ENCODE results near the gene TMEM138. TPM values are rescaled to one million over a fixed set of nuclear protein-coding genes. Genes with fewer than 3 reads are reported as not detected.

Gene TMEM138
- total RNA-seq, 1 donor from 2014 or later: 19.6 TPM

DNA sequence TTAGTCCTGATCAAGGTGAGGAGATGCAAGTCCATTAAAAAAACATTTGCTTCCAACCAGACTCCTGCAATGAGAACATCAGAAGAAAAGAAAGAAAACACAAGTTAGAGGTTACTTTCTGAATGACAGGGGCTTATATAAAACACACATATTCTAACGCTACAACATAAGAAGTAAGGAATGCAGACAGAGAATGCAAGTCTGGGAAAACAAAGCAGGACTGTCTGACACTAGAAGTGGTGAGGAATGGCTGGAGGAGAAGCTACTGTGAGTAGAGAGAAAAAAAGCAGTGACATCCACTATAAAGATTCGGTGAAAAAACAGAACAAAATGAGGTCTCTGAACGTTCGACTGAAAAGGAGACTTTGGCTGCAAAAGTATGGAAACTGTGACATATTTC, 42.5 kb downstream of the TMEM138 start:
- DNase-seq (ENCODE audit: extremely low read depth, low read depth, low spot score): no peak

DNA sequence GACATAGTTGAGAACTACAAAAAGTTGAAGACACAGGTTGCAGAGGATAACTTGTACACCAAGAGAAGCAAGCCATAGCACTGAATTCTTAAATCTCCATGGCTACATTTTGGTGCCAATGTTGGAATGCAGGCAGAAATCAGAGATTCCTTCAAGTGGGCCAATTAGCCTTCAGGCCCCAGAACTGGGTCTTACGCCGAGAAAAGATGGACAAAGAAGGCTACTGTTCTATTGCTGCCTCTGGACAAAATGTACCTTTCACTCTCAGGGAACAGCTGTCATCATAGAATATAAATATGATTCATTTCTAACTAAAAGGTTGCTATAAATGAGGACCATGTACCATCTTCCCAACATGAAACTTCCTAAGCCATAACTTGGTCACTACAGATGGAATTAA, 43.9 kb downstream of the TMEM138 start:
- no peak for DNase-seq (ENCODE audit: extremely low read depth, low read depth, low spot score)

DNA sequence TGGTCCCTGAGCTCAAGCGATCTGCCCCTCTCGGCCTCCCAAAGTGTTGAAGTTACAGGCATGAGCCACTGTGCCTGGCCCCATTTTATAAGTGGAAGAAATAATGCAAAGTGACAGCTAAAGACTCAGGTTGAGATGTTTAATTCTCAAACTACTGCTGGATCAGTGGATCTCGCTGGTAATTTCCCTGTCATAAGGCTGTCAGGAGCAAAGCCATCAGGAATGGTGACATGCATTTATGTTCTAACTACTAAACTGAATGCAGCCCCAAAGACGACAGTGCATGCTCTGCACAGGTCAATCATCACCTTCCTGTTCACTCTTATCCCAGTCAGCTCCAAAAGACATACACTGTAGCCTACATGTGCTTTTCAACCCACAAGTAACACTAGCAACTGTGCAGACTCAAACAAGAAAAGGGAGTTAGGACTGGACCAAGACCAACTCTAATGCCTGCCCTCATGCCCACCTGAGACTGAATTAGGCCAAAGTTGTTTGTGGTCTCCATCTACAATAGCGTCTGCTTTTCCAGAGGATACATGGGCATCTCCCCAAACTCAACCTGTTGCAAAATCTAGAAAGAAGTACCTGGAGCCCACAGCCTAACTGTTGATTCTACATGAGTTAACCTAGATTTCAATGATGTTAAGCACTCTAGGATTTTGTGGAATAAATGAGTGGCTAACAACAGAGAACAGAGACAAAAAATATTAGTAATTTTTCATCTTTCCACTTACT, 45.0 kb downstream of the TMEM138 start:
- no peak for DNase-seq (ENCODE audit: extremely low read depth, low read depth, low spot score)

DNA sequence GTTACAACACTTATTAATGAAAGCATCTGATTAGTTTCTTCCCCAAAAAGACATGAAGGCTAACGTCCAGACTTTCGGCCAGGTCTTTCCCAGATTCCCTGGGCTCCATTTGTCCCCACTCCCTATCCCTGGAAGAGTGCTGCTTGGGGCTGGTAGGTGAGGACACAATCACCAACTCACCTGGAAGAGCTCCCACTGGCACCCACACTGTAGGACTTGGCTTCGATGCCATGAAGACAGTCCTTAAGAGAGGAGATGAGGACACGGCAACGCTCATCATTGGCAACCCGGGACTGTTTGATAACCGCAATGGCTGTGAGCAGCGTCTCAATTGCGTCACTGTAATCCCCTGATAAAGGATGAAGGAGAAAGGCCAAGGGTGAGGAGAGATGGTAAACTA, 49.4 kb downstream of the TMEM138 start:
- no peak for DNase-seq (ENCODE audit: extremely low read depth, low read depth, low spot score)

DNA sequence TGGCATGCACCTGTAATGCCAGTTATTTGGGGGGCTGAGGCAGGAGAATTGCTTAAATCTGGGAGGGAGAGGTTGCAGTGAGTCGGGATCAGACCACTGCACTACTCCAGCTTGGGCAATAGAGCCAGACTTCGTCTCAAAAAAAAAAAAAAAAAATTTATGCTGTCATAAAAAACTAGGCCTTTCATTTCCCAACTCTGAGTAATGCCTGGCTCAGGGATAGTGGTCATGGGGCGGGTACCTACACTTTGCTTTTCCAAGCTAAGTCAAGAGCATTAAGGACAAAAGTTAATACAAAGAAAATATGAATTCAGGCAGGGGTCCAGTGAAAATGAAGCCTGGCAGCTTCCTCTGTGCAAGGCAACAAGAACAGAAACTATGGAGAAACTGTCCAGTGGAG, 51.3 kb downstream of the TMEM138 start:
- DNase-seq (ENCODE audit: extremely low read depth, low read depth, low spot score): no peak

DNA sequence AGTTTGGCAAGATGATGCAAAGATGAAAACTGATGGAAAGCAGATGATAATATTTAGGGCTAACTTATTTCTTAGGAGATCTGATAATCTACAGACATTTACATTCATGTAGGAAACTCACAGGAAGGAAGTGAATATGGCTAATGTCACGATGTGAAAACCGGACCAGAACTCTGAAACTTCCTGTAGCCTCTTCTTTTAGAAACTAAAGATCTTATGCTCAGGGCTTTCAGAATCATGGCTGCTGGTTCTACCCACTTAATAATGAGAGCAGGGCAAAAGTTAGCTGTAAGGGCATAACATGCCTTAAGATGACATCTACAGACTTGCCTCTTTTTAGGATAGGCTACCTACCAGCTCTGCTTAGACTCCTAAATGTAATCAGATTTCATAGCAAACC, 52.4 kb downstream of the TMEM138 start:
- DNase-seq (ENCODE audit: extremely low read depth, low read depth, low spot score): no peak

DNA sequence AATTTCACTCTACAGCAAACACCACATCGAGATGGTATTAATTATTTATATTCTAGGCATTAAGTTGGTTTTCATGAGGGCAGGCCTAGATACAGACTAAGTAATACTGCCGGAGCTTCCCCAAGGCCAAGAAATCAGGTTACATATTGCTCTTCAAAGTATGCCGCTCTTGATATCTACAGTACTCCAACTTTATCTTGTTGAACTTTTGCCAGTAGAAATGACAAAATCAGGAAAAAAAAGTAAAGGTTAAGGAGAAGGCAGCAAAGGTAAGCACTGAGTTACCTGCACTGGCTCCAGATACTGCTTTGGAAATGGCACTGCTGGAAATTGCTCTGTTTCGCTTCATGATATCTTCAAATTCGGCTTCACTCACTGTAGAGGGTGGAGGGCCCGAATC, 53.2 kb downstream of the TMEM138 start:
- no peak for DNase-seq (ENCODE audit: extremely low read depth, low read depth, low spot score)

DNA sequence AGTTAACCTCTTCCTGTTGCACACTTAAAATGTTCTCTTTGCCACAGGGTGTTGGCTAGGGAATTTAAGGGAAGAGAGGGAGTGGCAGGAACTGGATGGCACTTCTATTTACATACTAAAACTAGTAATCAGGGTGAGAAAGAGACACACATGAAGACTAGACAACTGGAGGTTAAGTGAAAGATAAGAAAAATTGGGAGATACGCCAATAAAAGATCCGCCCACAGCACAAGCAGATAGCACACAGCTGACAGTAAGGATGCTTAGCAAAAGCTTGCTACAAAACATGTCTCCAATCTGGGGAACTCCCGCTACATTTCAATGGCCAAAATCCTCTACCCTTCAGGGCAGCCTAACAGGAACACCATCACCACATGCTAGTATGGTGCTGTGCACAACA, 54.8 kb downstream of the TMEM138 start:
- no peak for DNase-seq (ENCODE audit: extremely low read depth, low read depth, low spot score)

DNA sequence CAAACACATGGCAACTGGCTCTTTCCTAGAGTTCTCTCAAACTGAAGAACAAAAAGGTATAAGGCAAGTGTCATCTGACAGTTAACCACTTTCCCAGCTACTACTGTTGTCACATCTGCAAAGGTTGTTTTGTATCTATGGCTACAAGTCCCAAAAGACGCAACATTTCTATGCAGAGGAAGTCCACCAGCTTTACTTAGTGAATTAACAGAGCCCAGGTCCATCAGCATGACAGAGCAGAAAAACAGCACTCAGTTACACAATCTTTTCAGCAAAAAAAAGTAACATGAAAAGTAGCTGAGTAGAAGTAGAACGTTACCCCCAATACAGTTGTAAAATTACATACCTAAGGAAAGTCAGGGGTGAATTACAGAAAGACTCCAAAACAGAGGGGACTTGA, 55.5 kb downstream of the TMEM138 start:
- DNase-seq (ENCODE audit: extremely low read depth, low read depth, low spot score): no peak

DNA sequence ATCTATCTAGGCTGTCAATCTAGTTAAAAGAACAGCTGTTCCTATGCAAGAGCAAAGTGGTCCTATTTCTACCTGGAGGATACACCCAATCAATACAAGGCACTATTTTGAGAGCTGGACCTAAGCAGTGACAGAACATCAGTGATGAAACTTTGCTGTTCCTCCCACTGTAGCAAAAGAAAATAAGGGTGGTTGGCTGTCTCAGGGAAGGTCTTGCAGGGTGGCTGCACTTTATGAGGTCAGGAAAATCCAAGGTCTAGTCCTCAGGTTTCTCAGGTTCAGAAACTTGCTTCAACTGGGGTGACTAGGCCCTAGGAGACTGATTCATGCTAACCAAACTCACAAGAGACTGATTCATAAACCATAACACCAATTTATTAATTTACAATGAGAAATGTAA, 56.0 kb downstream of the TMEM138 start:
- DNase-seq (ENCODE audit: extremely low read depth, low read depth, low spot score): no peak

Other genes starting within 250 kb of the TMEM138 start
- 19.5 and 27.8 TPM in 2 replicates for gene VPS37C, start 200.9 kb upstream of the TMEM138 start, total RNA-seq
- gene PGA3, start 158.9 kb upstream of the TMEM138 start, total RNA-seq: not detected in 2 replicates
- gene PGA4, start 140.0 kb upstream of the TMEM138 start, total RNA-seq: not detected in 2 replicates
- gene PGA5, start 121.2 kb upstream of the TMEM138 start, total RNA-seq: not detected in 2 replicates
- 9.0 and 18.6 TPM in 2 replicates for gene VWCE, start 67.1 kb upstream of the TMEM138 start, total RNA-seq
- 173 and 184 TPM in 2 replicates for gene DDB1, start 29.3 kb upstream of the TMEM138 start, total RNA-seq
- 23.1 and 29.3 TPM in 2 replicates for gene TKFC, start 29.1 kb upstream of the TMEM138 start, total RNA-seq
- 46.1 and 64.1 TPM in 2 replicates for gene CYB561A3, start 492 bp upstream of the TMEM138 start, total RNA-seq
- gene TMEM216, start 30.2 kb downstream of the TMEM138 start, total RNA-seq: 5.2 and 9.5 TPM in 2 replicates
- 30.0 and 38.7 TPM in 2 replicates for gene CPSF7, start 67.6 kb downstream of the TMEM138 start, total RNA-seq
- 30.2 and 50.1 TPM in 2 replicates for gene SDHAF2, start 67.8 kb downstream of the TMEM138 start, total RNA-seq
- 0.18 TPM in 1 of 2 replicates, not detected in the other for gene LRRC10B, start 146.4 kb downstream of the TMEM138 start, total RNA-seq
- 0.53 and 1.3 TPM in 2 replicates for gene SYT7, start 218.7 kb downstream of the TMEM138 start, total RNA-seq